GM18502 (cell line): Measurements from ENCODE around the gene CLASP2.

Experiments used
- ATAC-seq: cut with Tn5 transposase; IDR thresholded peaks from one replicate; pipeline ENCODE4 v1.9.1; 2021; ENCODE audit warnings: mild to moderate bottlenecking; ENCODE audit not compliant: unreplicated experiment, poor library complexity

The CLASP2 gene

GRCh38 chr3:33575311-33575710, 142.7 kb downstream of the CLASP2 start:
- ATAC-seq = no peak

GRCh38 chr3:33557829-33558228, 160.2 kb downstream of the CLASP2 start:
- no peak for ATAC-seq

- ATAC-seq = no peak
Observed at GRCh38 chr3:33557279-33557678, 160.8 kb downstream of the CLASP2 start.

GRCh38 chr3:33547101-33547500, 171.0 kb downstream of the CLASP2 start:
- no peak for ATAC-seq

- no peak for ATAC-seq
Observed at GRCh38 chr3:33544126-33544525, 173.9 kb downstream of the CLASP2 start.

GRCh38 chr3:33543601-33544000, 174.5 kb downstream of the CLASP2 start:
- ATAC-seq = no peak

GRCh38 chr3:33541918-33542317, 176.1 kb downstream of the CLASP2 start:
- ATAC-seq = no peak

GRCh38 chr3:33538678-33539339, 179.2 kb downstream of the CLASP2 start:
- no peak for ATAC-seq

GRCh38 chr3:33537133-33537532, 180.9 kb downstream of the CLASP2 start:
- ATAC-seq = no peak

GRCh38 chr3:33526787-33527186, 191.3 kb downstream of the CLASP2 start:
- no peak for ATAC-seq

- ATAC-seq = no peak
Observed at GRCh38 chr3:33525232-33525631, 192.8 kb downstream of the CLASP2 start.

- no peak for ATAC-seq
Observed at GRCh38 chr3:33523093-33523667, 194.9 kb downstream of the CLASP2 start.

- ATAC-seq = no peak
Observed at GRCh38 chr3:33521736-33522135, 196.3 kb downstream of the CLASP2 start.

GRCh38 chr3:33513262-33513863, 204.7 kb downstream of the CLASP2 start:
- no peak for ATAC-seq

GRCh38 chr3:33505027-33505426, 213.0 kb downstream of the CLASP2 start:
- no peak for ATAC-seq

- no peak for ATAC-seq
Observed at GRCh38 chr3:33496449-33496848, 221.6 kb downstream of the CLASP2 start.

- ATAC-seq = no peak
Observed at GRCh38 chr3:33491721-33492120, 226.3 kb downstream of the CLASP2 start.

- peak; percentile 52 for ATAC-seq
Observed at GRCh38 chr3:33490641-33491241, 227.3 kb downstream of the CLASP2 start.

GRCh38 chr3:33488683-33489082, 229.4 kb downstream of the CLASP2 start:
- ATAC-seq = no peak

GRCh38 chr3:33488246-33488645, 229.8 kb downstream of the CLASP2 start:
- ATAC-seq = no peak

- no peak for ATAC-seq
Observed at GRCh38 chr3:33482111-33482521, 235.9 kb downstream of the CLASP2 start.
